C4-2B (cell line): Measurements from ENCODE around the gene MCRS1.
"Not testable (repeated sequence)": the region's sequence is repeated elsewhere in the genome, so short reads cannot be mapped to it uniquely, and the experiment has no call there.

ENCODE experiments used
- H3K27ac ChIP-seq: fragments of 450-650 bp; 2 replicates; pipeline ENCODE4 v1.5.1; 2017
- CTCF ChIP-seq: fragments of 450-650 bp; conservative IDR thresholded peaks from 2 replicates; pipeline ENCODE4 v1.5.1; 2017; ENCODE audit warnings: mild to moderate bottlenecking
- ZFX ChIP-seq: fragments of 450-650 bp; IDR thresholded peaks from 2 replicates; pipeline ENCODE4 v1.6.1; 2017

The MCRS1 gene

GRCh38 chr12:49537752-49538509, 30.0 kb downstream of the MCRS1 start:
- H3K27ac ChIP-seq: no peak overlapping the region

GRCh38 chr12:49537231-49537751, 30.7 kb downstream of the MCRS1 start:
- TF ChIP-seq CTCF (no peak), ZFX (no peak)
- no peak overlapping the region for H3K27ac ChIP-seq

More at GRCh38 chr12:49537752-49538509, 30.0 kb downstream of the MCRS1 start:
- no peak for TF ChIP-seq ZFX
- TF ChIP-seq CTCF: no peak

- no peak overlapping the region for H3K27ac ChIP-seq
- TF ChIP-seq ZFX (no peak), CTCF (no peak)
These were observed 31.3 kb downstream of the MCRS1 start for GRCh38 chr12:49536526-49537071.

DNA sequence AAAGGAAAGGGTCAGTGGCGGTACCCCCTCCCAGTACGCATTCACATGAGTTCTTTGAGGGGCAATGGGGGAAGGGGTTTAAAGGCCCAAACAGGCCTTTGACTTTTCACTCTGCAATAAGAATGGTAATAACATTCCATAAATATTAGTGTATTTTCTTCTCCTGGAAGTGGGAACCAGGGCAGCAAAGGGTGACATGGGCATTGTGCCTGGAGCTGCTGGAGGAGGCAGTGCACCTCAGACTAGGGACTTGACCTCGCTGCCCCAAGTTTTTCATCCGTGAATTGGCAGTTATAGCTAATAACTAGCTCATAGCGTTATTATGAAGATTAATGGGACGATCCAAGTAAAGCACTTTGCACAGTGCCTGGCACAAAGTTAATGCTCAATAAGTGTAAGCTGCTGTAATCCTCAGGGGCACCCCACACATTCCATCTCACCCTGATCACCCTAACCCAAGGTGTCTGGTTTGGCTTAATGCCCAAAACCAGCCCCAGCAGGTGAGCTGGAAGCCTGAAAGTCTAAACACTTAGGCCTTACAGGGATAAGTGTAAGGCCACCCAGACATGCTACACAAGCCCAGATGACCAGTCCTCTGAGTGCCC, 31.9 kb downstream of the MCRS1 start:
- TF ChIP-seq CTCF: no peak
- no peak for TF ChIP-seq ZFX
- H3K27ac ChIP-seq: no peak overlapping the region

GRCh38 chr12:49534731-49535278, 33.1 kb downstream of the MCRS1 start:
- H3K27ac ChIP-seq: no peak overlapping the region
- no peak for TF ChIP-seq CTCF
- TF ChIP-seq ZFX: no peak

- H3K27ac ChIP-seq: not testable (repeated sequence)
These were observed 33.8 kb downstream of the MCRS1 start for GRCh38 chr12:49534122-49534521.

DNA sequence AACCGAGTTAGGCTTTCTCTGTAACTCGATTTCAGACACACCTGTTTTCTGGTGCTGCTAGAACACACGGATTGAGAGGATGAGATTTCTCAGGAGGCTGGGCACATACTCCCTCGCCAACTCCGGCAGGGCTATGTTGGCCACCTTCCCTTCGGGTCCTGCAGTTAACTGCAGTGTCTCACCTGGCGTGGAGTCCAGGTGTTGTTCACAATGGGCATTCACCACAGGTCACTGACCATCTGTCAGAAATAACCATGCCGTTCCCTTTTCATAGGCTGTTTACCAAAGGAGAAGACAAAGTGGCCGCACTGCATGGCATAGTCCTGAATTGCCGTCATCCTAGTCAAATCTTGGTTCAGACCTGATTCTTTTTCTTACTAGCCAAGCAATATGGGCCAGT, 34.6 kb downstream of the MCRS1 start:
- H3K27ac ChIP-seq: no peak overlapping the region
- no peak for TF ChIP-seq ZFX
- no peak for TF ChIP-seq CTCF
